CD1c-positive myeloid dendritic cell (primary cell): ENCODE data around the gene OCA2.

Source experiments
- DNase-seq: peaks from one replicate; pipeline ENCODE4 v3.0.0-alpha.2; 2016; ENCODE audit errors: extremely low spot score

Gene OCA2

DNA sequence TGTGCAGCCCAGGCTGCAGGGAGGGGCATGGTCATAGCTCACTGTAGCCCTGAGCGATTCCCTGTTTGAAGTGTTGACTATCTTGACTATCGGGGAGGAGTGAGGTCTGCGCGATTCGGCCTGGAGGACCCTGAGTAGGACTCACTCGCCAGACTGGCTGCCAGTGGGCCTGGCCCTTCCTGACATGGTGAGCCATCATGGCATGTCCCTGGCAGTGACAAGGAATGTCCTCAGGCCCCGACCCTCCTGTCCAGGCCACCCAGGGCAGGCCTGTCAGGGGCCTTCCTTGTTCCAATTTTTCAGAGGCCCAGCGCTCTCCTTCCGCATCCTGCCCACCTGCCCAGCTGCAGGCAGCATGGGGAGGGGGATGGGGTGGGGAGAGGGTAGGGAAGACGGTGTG lies 5.2 kb upstream of the OCA2 start:
- no peak for DNase-seq

DNA sequence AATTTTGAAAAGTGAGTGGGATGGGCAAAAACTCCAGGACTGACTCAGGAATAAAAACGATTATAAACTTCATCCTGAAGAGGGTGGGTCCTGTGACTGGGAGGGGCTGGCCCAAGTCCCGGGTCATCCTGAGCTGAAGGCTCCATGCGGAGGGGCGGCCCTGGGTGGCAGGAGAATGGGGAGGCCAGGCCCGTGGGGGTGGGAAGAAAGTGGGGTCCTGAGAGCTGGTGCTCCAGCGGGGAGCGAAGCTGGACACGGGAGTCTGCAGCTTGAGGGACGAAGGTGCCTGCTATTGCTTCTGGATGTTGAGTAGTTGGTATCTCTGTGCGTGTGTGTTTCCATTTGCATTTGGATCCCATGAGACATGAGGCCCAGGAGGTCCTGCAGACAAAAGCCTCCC lies 4.7 kb upstream of the OCA2 start:
- DNase-seq = no peak

DNA sequence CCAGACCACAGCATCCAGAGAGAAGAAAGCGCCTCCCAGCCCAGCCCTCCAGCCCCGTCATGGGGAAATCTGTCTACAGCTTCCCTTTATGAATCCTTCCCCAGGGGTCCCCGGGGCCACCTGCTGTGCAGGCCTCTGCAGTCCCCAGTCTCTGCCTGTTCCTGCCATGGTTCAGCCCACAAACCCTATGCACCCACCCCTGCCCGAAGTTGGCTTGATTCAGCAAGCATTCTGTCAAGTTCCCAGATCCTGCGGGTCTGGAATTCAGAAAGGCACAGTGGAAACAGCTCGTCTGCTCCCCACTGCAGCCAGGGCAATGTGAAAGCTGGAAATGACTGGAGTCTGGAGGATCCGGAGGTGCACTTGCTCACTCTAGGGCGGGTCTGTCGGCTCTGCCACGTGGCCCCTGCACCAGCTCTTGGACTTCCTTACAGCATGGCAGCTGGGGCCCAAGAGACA lies 2.9 kb upstream of the OCA2 start:
- DNase-seq = no peak

DNA sequence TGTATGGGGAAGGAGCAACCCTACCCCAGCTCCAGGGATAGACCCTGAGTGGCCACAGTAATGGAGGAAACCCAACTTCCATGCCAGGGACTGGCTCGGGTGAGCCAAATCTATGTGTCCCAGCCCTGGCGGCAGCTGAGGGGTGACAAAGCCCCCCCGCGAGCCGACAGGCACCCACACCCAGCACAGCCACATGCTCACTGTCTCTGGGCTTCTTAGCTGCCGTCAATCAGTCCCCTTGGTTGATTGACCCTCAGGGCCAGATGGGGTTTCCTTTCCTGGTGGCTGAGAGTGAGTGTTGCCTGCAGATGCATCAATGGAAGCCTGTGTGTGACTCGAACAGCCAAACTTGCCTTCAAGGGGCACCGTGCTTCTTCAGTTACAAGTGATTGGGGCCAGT lies 2.1 kb upstream of the OCA2 start:
- no peak for DNase-seq

DNA sequence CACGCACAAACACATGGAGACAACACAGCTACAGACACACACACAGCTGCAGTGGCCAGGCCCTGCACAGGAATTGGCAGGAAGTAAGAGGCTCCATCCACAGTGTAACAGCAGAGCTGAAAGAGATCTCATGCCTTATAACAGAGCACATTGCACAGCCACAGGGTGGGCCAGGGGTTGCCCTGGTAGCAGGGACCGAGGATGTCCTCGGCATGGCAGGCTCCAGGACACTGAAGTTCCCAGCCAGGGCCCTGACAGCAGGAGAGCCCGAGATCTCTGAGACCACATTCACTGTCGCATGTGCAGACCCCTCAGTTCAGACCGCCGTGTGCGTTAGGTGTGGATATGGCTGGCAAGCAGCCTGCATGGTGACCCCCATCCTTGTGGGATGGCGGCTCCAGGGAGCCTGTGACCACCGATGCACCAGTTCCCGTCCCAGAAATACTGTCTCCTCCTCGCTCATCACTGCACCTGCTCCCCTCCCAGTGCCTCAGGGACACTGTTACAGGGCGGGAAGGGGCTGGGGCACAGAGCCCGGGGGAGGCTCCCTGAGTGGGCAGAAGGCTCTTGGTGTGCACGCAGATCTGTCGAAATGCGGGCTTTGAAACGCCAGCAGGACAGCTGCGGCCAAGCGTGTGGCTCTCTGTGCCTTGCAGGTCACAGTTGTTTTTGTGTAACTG lies 1.5 kb upstream of the OCA2 start:
- DNase-seq = no peak

DNA sequence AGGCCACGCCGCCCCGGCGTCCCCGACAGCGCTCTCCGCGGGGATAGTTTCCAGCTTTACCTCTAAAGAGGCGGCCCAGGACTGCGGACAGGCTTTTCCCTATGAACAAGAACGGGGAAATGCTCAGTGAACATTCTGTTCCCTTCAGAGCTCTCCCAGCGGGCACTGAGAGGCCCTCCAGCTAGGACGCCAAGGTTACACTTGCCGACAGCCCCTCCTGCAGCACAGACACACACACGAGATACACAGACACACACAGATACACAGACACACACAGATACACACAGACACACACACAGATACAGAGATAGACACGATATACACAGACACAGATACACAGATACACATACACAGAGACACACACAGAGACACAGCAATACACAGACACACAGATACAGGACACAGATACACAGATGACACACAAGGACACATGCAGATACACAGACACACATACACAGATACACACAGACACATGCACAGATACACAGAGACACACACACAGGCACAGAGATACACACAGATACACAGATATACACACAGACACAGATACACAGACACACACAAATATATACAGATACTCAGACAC lies 533 bp upstream of the OCA2 start:
- DNase-seq = no peak

DNA sequence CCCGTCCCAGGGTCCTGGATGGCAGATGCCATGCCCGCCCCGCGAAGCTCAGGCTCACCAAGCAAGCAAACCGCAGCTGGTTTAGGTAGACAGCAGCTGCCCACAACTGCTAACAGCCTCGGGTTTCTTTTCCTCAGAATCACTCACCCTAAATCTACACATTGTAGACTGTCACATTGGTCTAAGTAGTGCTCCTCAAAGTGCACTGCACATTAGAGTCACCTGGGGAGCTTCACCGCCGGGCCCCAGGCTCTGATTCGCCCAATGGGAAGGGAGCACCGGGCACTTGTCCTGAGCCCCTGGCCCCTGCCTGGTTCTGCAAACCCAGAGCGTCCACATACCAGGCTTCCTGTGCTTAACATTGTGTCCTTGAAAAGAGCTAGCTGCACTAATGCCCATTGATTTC lies 752 bp downstream of the OCA2 start:
- DNase-seq = no peak

DNA sequence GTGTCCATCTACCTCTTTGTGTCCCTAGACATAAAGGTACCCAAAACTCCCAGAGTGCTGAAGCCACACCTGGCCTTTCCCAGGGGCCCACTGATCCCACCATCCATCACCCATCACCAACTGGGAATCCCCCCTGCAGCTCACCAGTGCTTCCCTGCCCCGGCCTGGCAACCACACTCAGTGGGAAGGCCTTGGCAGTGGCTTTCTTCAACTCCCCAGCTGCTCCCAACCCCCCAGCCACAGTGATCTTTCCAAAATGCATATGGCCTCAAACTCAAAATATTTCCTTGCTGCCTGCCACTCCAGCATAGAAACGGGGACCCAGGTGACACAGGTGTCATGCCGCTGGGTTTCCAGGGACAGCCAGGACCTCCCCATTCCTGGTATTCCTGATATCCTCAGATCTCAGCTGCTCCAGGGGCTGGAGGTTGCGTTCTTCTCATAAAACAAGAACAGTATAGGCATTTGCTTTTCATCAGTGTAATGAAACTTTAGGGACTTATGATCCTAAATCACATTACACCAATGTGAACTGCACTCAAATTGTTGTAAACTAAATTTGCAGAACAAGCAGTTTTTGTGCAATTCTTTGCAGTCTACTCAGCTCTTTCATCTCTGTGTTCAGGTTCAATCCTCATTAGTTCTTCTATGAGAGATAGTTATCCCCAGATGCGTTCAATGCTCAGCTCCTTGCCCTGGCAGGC lies 1.3 kb downstream of the OCA2 start:
- no peak for DNase-seq

DNA sequence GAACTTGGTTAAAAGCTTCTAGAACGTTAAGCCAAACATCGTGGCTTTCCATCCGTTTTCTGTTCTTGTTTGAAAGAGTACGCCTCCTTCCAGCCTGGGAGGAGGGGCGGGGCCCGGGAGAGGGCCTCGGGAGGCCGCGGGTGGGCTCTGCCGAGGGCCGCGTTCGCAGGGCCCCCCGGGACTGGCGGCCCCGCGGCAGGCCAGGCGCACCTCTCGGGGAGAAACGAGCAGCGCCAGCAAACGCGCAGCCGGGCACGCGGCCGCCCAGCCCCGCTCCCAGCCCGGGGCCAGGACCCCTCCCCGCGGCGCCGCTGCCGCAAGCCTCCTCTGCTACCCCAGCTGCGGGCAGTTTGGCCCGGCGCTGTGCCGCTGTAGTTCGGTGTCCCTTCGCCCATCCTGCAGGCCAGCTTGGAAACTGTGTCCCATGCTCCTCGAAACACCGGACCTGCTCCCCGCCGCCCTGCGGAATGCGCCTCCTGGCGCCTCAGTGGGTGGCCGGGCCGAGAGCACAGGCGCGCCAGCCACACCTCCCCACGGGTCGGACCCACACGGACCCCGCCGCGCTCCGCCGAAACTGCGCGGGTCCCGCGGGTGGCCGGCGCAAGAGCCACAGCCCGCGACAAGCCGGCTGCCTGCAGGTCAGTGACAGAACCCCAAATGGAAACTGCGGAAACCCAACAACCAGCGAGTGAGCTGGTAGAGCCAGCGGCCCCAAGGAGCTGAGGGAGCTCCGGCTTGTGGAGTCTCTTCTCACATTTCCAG lies 2.3 kb downstream of the OCA2 start:
- DNase-seq = no peak

DNA sequence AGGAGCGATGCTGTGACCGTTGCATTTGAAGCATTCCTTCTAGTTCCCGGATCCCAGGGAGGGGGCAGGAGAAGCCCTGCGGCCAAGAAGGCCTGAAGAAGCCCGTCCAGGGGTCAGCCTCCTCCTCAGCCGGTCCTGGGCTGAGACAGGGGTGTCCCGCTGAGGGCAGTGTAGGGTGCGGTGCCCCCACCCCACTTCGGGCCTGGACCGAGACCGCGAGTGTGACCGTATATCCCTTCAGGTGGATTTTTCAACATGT lies 2.8 kb downstream of the OCA2 start:
- no peak for DNase-seq

DNA sequence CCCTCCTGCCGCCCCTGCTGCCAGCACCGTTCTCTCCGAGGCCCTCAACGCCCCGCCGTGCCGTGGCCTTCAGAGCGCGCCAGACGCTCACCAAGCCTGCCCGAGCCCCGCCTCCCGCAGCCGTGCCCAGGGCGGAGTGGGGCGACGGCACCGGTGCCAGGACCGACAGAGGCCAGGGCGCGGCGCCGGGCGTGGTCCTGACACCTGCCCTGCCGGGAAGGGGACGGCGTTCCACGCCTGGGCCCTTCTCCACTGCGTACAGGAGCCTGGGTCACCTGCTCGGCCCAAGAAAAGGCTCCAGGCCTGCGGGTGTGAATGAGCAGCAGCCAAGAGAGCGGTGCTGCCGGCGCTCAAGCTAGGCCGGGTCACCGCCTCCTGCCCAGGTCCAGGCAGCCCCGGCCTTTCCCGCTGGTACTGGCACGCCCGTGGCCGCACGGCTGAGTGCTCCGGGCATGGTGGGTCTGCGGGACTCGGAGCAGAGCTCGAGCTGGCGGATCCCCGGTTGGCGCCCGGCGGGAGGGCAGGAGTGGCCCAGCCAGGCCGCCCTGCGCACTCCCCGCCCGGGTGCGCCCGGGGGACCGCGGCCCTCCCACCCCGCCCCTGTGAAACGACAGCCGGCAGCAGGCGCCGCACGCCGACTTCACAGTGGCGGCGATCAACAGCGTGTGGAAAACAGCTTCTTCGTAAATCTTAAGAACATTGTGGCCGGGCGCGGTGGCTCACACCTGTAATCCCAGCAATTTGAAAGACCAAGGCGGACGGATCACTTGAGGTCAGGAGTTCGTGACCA lies 4.2 kb downstream of the OCA2 start:
- peak; percentile 11 for DNase-seq

DNA sequence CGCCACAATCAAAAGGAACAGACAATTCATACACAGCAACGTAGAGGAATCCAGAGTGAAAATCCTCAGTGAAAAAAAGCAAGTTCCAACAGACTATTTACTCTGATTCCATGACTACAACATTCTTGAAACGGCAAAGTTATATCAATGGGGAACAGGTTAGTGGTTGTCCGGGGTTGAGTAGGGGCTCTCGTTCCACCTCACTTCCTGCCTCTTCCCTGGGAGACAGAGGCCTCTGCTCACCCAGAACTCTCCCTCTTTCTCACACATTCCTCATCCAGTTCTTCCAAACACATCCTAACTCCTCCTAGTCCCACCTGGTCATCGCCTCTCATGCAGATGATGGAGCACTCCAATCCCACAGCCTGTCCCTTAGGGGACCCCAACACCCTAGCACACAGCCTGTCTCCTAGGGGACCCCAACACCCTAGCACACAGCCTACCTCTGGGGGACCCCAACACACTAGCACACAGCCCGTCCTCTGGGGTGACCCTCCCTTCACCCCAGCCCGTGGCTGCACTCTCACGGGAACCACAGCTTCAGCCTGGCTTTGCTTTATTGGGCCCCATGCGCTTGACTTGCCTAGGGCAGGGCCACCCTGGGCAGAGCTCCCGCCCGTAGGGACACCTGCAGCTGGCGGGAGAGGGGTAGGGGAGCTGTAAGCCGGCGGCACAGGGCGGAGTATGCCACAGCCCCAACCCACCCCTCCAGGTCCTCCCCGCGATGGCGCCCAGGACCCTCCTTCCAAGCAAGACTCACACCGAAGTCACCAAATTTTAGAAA lies 5.2 kb downstream of the OCA2 start:
- DNase-seq = no peak

DNA sequence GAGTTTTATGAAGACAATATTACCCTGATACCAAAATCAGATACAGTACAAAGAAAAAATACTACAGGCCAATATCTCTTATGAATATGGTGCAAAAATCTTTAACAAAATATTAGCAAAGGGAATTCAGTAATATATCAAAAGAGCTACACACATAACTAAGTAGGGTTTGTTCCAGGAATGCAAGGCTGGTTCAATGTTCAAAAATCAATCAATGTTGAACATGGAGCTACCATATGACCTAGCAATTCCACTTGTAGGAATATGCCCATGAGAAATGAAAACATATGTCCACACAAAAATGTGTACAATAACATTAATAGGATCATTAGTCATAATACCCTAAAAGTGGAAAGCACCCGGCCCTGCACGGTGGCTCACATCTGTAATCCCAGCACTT lies 7.8 kb downstream of the OCA2 start:
- no peak for DNase-seq

DNA sequence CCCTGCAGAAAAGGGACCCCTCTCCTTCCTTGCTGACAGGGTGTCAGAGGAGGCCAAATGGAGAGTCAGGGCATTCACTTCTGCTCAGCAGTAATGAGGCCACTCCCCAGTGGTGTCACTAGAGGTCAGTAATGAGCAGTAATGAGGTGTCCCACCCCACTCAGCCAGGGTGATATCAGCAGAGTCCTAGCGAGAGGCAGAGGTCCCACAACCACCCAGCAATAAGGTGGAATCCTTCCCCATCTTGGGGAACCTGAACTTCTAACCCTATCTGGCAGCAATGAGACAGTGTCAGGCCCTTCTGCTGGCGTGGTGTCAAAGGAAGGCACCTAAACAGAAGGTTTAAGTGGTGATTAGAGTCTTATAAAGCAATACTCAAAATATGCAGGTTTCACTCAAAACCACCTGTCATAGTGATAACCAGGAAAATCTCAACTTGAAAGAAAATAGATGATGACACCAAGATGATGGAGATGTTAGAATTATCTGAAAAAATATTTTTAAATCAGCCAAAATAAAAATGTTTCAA lies 12.9 kb downstream of the OCA2 start:
- peak; percentile 58 for DNase-seq

DNA sequence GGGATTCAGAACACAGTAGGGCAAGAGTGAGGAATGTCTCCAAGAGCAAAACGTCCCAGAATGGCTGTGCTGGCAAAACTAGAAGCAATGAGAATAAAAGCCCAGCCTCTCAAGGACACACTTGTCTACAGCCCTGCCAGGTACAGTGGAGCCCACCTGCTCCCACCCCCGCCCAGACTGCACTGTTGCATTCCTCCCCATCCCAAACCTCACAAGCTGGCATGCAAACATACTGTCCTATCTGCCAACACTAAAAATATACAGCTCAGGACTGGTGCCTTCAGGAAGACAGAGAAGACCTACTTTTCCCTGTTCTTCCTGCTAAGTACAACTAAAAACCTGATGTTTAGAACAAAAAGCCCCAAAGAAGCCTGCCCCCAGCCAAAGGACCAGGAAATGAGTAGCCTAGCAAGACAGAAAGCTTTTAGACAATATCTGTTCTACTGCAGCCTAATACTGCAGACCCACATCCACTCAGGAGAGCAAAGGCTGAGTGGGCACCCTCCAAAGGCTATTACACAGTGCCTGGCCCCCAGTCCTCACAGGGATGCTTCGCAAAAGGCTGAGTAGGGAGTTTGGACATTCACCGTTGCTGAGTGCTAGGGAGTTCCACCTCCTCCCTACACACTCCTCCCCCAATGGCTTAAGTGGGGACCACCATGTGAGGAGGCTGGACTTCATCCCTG lies 13.5 kb downstream of the OCA2 start:
- no peak for DNase-seq

DNA sequence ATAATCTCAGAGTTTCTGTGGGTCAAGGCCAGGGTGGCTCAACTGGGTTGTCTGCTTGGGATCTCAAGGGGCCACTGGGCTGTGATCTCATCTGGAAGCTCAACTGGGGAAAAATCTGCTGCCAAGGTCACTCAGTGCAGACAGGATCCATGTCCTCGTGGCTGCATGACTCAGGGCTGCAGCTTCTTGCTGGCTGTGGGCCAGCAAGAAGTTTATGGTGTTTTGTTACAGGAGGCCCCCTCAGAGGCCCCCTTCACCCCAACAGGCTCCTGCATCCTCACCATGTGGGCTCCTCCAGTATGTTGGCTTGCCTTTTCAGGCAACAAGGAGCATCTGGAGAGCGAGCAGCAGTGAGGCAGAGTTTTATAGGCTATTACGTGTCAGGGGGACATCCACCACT lies 14.6 kb downstream of the OCA2 start:
- no peak for DNase-seq

DNA sequence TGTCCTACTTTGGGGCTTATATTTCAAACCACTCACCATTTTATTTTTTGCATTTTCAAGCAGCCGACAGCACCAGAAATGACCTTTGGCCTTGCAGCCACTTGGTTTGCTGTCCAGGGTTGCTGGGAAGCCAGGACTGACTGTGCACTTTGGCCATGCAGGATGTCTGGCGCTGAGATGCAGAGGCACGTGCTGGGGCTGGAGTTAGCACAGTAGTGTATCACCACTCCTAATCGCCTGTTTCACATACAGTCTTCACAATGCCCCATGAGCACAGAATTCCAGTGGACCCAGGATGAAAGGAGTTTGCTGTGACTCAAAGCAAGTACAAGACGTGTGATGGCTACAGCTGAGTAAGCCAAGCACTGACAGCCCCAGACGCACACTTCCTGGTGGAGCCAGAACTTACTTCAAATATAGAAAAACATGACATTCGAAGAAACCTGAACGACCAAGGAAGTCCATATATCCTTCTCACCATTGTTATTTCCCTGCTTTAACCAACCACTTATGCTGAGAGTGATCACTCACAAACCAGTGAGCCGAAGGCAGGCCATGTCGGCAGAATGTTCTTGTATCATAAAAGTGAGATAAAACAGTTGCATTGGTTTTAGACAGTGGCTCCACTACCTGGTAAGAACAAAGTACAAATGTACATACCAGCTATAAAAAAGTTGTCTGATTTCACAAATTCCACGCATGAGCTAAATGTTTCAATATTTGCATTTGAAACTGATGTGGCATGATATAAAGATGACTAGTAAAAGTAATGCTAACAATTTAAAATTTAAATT lies 16.0 kb downstream of the OCA2 start:
- DNase-seq = no peak

DNA sequence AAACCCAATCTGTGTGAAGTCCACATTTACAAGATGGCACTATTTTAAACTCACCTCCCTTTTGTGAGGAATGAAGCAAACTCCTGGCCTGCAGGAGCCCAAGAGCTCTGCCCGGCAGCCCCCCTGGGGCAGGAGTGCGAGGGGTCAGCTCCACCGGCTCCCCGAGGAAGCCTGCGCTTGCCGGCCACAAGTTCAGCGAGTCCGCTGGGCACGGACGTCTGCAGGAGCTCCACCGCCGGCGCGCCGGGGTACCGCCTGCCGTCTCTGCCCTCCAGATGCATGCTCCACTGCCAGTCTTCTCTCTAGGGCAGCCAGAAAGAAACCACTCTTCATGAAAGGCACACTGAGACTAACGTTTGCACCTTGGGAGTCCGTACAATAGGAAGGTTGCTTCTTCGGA lies 17.5 kb downstream of the OCA2 start:
- no peak for DNase-seq

DNA sequence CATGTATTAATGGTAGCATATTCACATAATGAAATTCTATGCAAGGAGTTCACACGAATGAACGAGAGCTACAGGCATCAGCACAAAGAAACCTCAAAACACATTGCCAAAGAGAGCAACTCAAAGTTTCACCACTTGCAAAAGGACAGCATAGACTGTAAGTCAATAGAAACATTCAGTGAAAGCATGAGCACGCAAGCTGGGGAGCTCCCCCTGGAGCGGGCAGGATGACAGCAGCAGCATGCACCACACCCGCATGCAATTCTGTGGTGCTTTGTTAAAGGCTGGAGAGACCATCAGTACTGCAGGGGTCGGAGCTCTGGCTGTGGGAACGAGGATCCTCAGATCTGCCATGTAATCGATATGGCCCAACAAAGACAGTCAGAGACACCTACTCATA lies 18.7 kb downstream of the OCA2 start:
- DNase-seq = no peak
